GM19035 (cell line): ENCODE data around the gene LIN52.
A peak's percentile ranks its signal among the peaks of the same experiment; 100 is the strongest.

Experiments used
- ATAC-seq: cut with Tn5 transposase; IDR thresholded peaks from one replicate; pipeline ENCODE4 v1.9.1; 2021; ENCODE audit not compliant: unreplicated experiment

LIN52 gene

GRCh38 chr14:74084277-74085046, at the start of gene LIN52, which contains the start of gene ALDH6A1:
TSS of gene LIN52 (plus strand) at chr14:74084956. CDS start at chr14:74084975, 19 bp downstream.
TSS of gene ALDH6A1 (minus strand) at chr14:74084453. CDS start at chr14:74084394, 59 bp downstream.
- peak; percentile 95 for ATAC-seq

DNA sequence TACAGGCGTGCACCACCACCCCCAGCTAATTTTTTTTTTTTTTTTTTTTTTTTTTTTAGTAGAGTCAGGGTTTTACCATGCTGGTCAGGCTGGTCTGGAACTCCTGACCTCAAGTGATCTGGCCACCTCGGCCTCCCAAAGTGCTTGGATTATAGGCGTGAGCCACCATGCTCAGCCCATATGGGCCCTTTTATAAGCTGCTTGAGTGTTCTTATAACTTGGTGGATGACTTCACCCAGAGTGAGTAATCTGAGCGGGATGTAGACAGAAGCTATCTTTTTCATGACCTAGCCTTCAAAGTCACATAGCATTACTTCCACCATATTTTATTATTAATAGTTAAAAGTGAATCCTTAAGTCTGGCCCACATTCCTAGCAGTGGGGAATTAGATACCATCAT, 49.2 kb upstream of the LIN52 start:
- ATAC-seq, result no peak

DNA sequence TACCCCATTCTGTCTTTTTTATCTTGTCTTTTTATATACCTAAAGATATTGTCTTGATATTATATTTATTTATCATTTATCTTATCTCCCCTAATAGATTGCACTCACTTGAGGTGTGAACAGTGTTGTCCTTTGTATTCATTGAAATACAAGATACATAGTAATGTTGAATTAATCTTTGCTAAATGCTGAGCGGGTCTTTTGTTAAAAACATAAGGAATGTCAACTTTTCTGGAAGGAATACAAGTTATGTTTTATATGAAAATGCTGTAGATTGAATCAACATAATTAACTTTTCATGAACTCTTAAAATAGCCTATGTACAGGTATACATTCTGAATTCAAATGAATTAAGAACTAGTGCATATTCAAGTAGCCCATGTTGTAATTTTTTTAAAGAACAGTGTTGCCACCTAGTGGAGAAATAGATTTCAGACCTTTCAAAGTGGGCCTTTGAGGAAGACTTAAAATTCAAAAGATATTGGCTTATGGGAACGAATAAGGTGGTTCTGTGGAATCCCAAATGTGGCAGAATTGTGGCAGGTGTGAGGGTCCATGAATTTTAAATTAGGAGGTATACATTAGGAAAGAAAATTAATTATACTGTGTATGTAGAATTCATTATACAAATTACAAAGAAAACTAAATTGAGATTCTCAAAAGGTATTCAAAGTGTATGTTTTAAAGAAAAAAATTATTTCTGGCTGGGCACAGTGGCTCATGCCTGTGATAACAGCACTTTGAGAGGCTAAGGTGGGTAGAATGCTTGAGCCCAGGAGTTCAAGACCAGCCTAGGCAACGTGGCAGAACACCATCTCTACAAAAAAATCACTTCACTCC, 46.5 kb upstream of the LIN52 start:
- ATAC-seq, result no peak

GRCh38 chr14:74042296-74042695, 42.5 kb upstream of the LIN52 start:
- no peak for ATAC-seq

- no peak for ATAC-seq
Observed at GRCh38 chr14:74045522-74045921, 39.2 kb upstream of the LIN52 start.

DNA sequence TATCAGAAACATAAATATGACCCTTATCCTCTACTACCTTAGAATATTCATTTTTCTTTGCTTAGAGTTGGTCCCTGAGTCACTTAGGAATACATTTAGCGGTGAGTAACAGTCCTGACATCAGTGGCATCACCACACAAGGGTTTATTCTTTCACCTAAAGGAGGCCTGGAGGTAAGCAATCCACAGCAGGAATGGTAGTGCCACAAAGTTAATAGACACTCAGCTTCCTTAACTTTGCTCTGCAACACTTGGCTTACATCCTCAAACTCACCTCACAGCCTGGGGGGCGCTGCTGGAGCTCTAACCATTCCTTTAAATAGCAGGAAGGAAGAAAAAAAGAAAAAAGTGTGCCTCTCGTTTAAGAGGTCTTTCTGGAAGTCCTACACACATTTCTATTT, 36.5 kb upstream of the LIN52 start:
- ATAC-seq, result no peak

- ATAC-seq, result no peak
Observed at GRCh38 chr14:74049876-74050495, 34.8 kb upstream of the LIN52 start.

GRCh38 chr14:74062809-74063150, 22.0 kb upstream of the LIN52 start:
- no peak for ATAC-seq

GRCh38 chr14:74064426-74064825, 20.3 kb upstream of the LIN52 start:
- no peak for ATAC-seq

DNA sequence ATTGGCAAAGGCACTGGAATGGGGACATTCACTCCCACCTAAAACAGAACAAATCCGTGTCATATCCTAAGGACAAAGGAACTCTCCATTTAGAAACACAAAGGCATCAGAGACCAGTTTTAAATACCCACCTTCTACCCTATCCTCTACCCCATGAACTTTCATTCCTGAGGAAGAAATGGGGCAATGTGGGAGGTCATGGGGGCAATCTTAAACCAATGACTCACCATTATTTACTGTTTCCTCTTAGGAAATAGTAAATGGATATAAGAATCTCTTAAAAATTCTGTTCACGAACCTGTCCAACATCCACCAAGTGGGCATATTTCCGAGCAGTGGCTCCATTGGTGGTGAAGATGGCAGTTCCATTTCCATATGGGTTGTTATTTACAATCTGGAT, 19.9 kb upstream of the LIN52 start:
- no peak for ATAC-seq

DNA sequence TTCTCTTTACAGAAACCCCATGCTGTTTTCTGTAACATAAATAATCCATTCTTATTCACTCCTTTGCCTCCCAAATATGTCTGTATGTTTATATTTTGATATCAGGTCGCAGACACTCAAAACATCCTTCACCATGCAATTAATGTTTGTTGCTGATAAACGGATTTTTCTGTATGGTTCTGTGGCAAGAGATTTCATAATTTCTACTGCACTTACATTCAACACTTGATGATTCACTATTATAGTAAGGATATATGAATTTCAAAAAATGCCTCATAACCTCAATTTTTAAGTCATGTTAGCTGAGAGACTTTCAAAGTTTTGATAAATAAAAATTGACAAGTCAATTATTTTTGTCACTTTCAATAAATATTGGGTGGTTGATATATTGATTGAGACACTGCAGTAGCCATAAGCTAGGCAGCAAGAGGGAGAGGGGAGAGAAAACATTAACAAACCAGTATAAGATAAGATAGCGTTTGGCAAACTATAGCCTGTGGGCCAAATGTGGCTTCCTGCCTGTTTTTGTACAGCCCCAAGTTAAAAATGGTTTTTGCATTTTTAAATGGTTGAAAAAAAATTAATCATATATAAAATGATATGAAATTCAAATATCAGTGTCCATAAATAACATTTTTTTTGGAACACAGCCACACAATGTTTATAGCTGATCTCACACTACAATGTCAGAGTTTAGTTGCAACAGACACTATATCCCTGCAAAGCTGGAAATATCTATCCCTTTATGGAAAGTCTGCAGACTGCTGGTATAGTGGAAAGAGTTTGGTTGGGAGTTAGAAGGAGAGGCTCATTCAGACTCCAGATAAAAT, 18.8 kb upstream of the LIN52 start:
- no peak for ATAC-seq

GRCh38 chr14:74077401-74077800, 7.4 kb upstream of the LIN52 start:
- ATAC-seq, result no peak

DNA sequence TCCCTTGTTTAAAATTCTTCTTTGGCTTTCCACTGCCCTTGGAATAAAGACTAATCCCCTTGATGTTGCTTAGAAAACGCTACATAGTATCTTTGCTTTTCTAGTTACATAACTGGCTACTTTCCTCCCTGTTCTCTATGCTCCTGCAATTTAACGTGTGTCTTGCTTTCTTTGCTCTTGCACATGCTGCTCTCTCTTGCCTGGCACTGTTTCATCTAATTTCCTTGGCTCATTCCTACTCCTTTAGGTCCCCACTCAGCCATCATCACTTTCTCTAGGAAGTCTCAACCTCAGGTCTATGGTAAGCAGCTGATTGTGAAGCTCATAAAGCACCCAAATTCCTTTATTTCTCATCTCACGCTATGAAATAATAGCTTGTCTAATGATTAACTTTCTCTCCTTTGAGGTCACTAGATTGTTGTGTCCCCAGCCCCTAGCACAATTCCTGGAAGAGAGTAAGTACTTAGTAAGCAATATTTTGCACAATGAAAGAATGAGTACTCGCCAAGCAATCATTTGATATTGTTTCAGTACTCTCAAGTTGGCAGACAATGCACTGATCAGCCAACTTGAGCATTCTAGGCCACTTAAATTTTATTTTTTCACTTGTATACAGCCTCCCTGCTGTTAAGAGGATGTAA, 3.8 kb upstream of the LIN52 start:
- ATAC-seq, result no peak

- no peak for ATAC-seq
Observed at GRCh38 chr14:74081491-74081890, 3.3 kb upstream of the LIN52 start.

GRCh38 chr14:74083161-74083560, 1.6 kb upstream of the LIN52 start:
- no peak for ATAC-seq

DNA sequence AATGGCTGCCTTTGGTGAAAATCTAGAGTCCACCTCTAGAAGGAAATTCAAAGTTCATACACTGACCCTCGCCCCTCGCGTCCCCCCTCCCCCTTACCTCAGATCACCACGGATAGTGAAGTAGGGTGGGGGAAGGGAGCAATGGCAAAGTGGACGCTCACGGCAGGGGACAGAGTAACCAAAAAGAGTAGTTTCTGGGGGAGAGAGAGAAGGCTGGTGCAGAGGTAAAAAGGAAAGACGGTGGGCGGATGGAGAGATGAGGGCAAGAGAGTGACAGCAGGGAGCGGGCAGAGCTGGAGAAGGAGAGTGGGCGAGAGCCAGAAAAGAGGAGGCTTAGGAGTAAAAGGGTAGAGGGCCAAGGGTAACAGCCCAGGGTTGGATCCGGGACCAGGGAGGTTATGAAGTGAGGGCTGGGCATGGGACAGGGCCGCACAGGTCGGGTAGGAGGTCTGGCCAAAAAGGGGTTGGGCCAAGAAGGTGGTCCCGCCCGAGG, 926 bp upstream of the LIN52 start:
- ATAC-seq, result peak; percentile 14

DNA sequence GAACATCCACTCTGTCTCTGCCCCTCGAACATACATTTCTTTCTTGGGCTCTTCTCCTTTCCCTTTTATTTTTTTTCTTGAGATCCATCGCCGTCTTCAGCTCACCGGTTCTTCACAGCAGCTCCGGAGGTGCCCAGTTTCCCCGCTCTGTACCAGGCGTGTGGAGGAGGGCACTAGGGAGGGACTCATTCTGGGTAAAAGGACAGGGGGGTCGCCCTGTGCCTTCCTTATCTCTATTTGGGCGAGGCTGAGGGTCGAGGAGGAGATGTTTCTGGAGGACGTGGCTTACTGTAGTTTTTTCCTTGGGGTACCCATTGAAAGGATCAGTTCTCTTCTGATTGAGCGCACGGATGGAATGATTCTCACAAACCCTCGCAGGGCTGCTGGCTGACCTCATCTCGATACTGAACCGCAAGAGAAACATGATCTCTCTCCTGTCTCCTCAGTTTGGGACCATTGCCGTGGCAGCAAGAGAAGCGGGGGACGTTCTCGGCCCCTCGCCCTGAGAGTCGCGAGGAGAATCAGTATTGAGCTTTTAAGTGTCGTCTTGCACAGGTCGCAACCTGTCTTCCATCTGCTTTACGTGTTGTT, 386 bp downstream of the LIN52 start:
- peak; percentile 7 for ATAC-seq

DNA sequence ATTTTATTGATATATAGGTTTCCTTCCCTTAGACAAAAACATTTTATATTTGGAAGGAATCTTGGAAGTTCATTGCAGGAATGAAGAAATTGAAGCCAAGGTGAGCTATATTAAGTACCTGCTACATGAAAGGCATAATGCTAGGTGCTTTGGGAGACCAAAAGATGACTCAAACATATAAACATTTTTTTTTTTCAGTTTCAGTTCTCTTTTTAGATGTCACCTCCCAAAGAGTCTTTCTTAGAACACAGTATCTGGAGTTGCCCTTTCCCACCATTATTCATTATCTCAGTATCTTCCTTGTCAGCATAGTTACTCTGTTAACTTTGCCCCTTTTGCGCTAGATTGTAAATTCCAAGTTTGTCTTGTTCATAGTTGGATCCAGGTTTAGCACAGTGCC, 1.1 kb downstream of the LIN52 start:
- no peak for ATAC-seq

GRCh38 chr14:74089251-74090020, 4.7 kb downstream of the LIN52 start:
- ATAC-seq, result no peak
